ENCODE results near the gene ANKZF1. TPM values are rescaled to one million over a fixed set of nuclear protein-coding genes. Genes with fewer than 3 reads are reported as not detected.

ANKZF1 gene
- total RNA-seq, 4 donors from 2014 or later = 38.6 to 252 (median 61.7) TPM

- Histone ChIP-seq H3K9me3 (no peaks in the 10 kb centered on the region), H3K27ac (no peak overlapping the region), H3K27me3 (no peaks in the 10 kb centered on the region), H3K36me3 (peaks cover 57% of the 10 kb centered on the region), H3K4me3 (no peak overlapping the region), H3K4me1 (peaks cover 23% of the 10 kb centered on the region)
- 83% methylated on average over 3 of the region's 3 CpGs for WGBS
- no peak for DNase-seq (ENCODE audit: low spot score in 2 of 2)
- TF ChIP-seq POLR2A (IDR thresholded peaks at IDR 0.05) = no peak
- TF ChIP-seq, protein P1, sequence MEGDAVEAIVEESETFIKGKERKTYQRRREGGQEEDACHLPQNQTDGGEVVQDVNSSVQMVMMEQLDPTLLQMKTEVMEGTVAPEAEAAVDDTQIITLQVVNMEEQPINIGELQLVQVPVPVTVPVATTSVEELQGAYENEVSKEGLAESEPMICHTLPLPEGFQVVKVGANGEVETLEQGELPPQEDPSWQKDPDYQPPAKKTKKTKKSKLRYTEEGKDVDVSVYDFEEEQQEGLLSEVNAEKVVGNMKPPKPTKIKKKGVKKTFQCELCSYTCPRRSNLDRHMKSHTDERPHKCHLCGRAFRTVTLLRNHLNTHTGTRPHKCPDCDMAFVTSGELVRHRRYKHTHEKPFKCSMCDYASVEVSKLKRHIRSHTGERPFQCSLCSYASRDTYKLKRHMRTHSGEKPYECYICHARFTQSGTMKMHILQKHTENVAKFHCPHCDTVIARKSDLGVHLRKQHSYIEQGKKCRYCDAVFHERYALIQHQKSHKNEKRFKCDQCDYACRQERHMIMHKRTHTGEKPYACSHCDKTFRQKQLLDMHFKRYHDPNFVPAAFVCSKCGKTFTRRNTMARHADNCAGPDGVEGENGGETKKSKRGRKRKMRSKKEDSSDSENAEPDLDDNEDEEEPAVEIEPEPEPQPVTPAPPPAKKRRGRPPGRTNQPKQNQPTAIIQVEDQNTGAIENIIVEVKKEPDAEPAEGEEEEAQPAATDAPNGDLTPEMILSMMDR (IDR thresholded peaks at IDR 0.05) = no peak
- TF ChIP-seq POLR2AphosphoS5 (IDR thresholded peaks at IDR 0.05) = no peak
- TF ChIP-seq EP300 (IDR thresholded peaks at IDR 0.05) = no peak
Observed at GRCh38 chr2:219225350-219225749, 4.3 kb upstream of the ANKZF1 start.

DNA sequence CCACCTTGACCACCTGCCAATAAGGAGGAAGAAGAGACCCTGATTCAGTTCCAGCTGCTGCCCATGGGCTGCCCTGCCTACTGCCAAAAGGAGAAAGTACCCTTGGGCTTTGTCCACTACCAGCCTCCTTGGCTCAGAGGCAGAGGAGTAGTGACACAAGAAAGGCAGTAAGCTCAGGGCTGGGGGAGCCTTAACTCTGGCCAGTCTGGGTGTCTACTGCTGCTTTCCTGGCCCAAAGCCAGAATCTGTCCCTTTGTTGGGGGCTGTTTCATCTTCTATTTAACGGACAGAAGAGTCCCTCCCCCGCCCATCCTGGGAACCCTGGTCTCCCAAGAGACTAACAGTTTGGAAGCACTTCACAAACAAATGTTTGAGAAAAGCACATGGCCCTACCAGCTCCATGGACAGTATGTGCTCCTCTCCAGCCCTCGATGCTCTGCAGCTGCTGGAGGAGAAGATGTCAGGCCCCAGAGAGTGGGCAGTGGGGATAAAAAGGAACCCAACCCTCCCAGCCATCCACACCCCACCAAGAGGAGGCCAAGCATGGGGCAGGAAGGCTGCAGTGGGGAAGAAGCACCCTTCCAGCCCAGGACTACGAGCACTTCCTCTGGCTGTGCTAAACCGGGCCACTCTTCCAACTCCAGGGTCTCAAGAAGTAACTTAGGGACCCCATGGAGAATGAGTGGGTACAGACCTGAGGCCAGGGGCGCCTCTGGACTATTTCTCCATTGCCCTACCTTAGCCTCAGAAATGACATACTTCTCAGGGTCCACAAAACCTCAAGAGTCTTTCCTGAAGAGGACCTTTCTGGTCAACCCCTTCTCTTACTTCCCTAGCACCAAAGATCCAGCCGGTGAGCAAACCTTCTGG lies 1.3 kb upstream of the ANKZF1 start:
- TF ChIP-seq EP300 (IDR thresholded peaks at IDR 0.05) (no peak), POLR2AphosphoS5 (IDR thresholded peaks at IDR 0.05) (no peak), POLR2A (IDR thresholded peaks at IDR 0.05) (no peak)
- TF ChIP-seq, protein P1 (IDR thresholded peaks at IDR 0.05) = no peak
- peaks cover 36% of the 10 kb centered on the region for H3K4me1 ChIP-seq
- DNase-seq (ENCODE audit: low spot score in 2 of 2) = no peak
- H3K4me3 ChIP-seq = peak overlapping the region; percentile 89
- no peaks in the 10 kb centered on the region for H3K9me3 ChIP-seq
- peaks cover 39% of the 10 kb centered on the region for H3K36me3 ChIP-seq
- H3K27ac ChIP-seq = peak overlapping the region; percentile 95
- H3K27me3 ChIP-seq = no peaks in the 10 kb centered on the region
- 45% methylated on average over 7 of the region's 7 CpGs for WGBS

- Histone ChIP-seq H3K36me3 (peaks cover 39% of the 10 kb centered on the region), H3K4me1 (peaks cover 36% of the 10 kb centered on the region), H3K27me3 (no peaks in the 10 kb centered on the region), H3K27ac (peak overlapping the region; percentile 95), H3K9me3 (no peaks in the 10 kb centered on the region), H3K4me3 (peak overlapping the region; percentile 89)
- TF ChIP-seq POLR2A (IDR thresholded peaks at IDR 0.05) (no peak), EP300 (IDR thresholded peaks at IDR 0.05) (no peak), POLR2AphosphoS5 (IDR thresholded peaks at IDR 0.05) (no peak)
- TF ChIP-seq, protein P1 (IDR thresholded peaks at IDR 0.05) = no peak
- DNase-seq (ENCODE audit: low spot score in 2 of 2) = no peak
- WGBS = no CpG with 5 or more reads among the region's 19 CpGs
Observed at GRCh38 chr2:219228911-219229304, 698 bp upstream of the ANKZF1 start.

- peak overlapping the region; percentile 95 for H3K27ac ChIP-seq
- no peaks in the 10 kb centered on the region for H3K9me3 ChIP-seq
- DNase-seq (ENCODE audit: low spot score in 2 of 2) = no peak
- peak overlapping the region; percentile 89 for H3K4me3 ChIP-seq
- H3K36me3 ChIP-seq = peaks cover 39% of the 10 kb centered on the region
- WGBS = under 1% methylated on average over 24 of the region's 24 CpGs
- H3K27me3 ChIP-seq = no peaks in the 10 kb centered on the region
- peaks cover 36% of the 10 kb centered on the region for H3K4me1 ChIP-seq
- TF ChIP-seq EP300 (IDR thresholded peaks at IDR 0.05) = no peak
- no peak for TF ChIP-seq POLR2AphosphoS5 (IDR thresholded peaks at IDR 0.05)
- no peak for TF ChIP-seq POLR2A (IDR thresholded peaks at IDR 0.05)
- TF ChIP-seq, protein P1 (IDR thresholded peaks at IDR 0.05) = no peak
Observed at GRCh38 chr2:219230059-219230540, 494 bp downstream of the ANKZF1 start.

GRCh38 chr2:219234331-219234730 lies 4.7 kb downstream of the ANKZF1 start:
- H3K4me3 ChIP-seq = no peak overlapping the region
- no peak for DNase-seq (ENCODE audit: low spot score in 2 of 2)
- WGBS = 87% methylated on average over 3 of the region's 3 CpGs

More at GRCh38 chr2:219234331-219234730, 4.7 kb downstream of the ANKZF1 start:
- H3K27me3 ChIP-seq = no peaks in the 10 kb centered on the region
- TF ChIP-seq EP300 (IDR thresholded peaks at IDR 0.05) = no peak
- TF ChIP-seq POLR2AphosphoS5 (IDR thresholded peaks at IDR 0.05) = no peak
- TF ChIP-seq POLR2A (IDR thresholded peaks at IDR 0.05) = no peak
- no peak overlapping the region for H3K27ac ChIP-seq
- H3K4me1 ChIP-seq = peaks cover 16% of the 10 kb centered on the region
- no peaks in the 10 kb centered on the region for H3K9me3 ChIP-seq
- peaks cover 69% of the 10 kb centered on the region for H3K36me3 ChIP-seq

Measured in suprapubic skin (tissue), 4 donors.